BLaER1 (cell line): ENCODE data around the gene JMJD6.
A peak's percentile ranks its signal among the peaks of the same experiment; 100 is the strongest.
"Not testable (repeated sequence)": the region's sequence is repeated elsewhere in the genome, so short reads cannot be mapped to it uniquely, and the experiment has no call there.

Source experiments
- H3K27ac ChIP-seq: shearing (Covaris generic); formaldehyde crosslinking; 2 replicates; pipeline ENCODE4 v1.8.1; 2022
- H3K27me3 ChIP-seq: shearing (Covaris generic); formaldehyde crosslinking; 2 replicates; pipeline ENCODE4 v1.8.1; 2022
- H3K36me3 ChIP-seq: shearing (Covaris generic); formaldehyde crosslinking; 2 replicates; pipeline ENCODE4 v1.8.1; 2022
- H3K4me1 ChIP-seq: shearing (Covaris generic); formaldehyde crosslinking; 2 replicates; pipeline ENCODE4 v1.8.1; 2022
- H3K4me2 ChIP-seq: shearing (Covaris generic); formaldehyde crosslinking; 2 replicates; pipeline ENCODE4 v1.8.1; 2022
- H3K4me3 ChIP-seq: shearing (Covaris generic); formaldehyde crosslinking; 2 replicates; pipeline ENCODE4 v1.8.1; 2022
- H3K9ac ChIP-seq: shearing (Covaris generic); formaldehyde crosslinking; 2 replicates; pipeline ENCODE4 v1.8.1; 2022
- H3K9me3 ChIP-seq: shearing (Covaris generic); formaldehyde crosslinking; 2 replicates; pipeline ENCODE4 v1.8.1; 2022
- H4K20me1 ChIP-seq: shearing (Covaris generic); formaldehyde crosslinking; 2 replicates; pipeline ENCODE4 v1.8.1; 2022
- Cebpa-rat ChIP-seq: shearing (Covaris generic); IDR thresholded peaks from 2 replicates; pipeline ENCODE4 v1.8.1; 2022

Gene JMJD6

DNA sequence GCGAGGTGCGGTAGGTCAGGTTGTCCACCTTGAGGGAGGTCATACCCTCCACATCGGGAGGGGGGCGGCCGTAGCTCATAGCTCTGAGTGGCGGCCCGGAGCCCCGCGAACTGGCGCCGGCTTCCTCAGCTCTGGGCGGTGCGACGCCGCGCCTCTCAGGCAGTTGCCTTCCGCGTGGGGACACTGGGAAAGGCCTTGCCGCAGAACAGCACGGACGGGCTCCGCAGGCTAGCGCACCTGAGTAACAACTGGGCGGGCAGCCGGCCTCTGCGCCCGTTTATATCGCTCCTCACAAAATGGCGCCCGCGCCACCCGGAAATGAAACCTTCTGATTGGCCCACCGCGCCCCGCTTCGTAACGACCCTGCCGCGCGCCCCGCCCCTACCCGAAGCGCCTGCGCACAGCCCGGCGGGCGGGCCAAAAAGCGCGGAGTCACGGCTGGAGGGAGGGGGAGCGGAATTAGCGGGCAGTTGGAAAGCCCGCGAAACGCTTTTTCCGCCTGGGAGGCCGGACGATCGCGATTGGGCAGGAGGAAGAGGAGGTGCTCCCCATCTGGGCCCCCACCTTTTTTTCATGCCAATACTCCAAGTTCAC is 10.8 kb upstream of the JMJD6 start, which contains the start of gene SRSF2:
SRSF2 (minus strand) TSS at position 250 of the 594 bp plus-strand sequence; CDS start at position 79, 171 bp downstream.
- H3K27ac ChIP-seq, result peak within 1 kb of the TSS; percentile 98
- no peaks in the 10 kb centered on the region for H3K27me3 ChIP-seq
- peaks cover 47% of the 10 kb centered on the region for H4K20me1 ChIP-seq
- peak within 1 kb of the TSS; percentile 93 for H3K4me2 ChIP-seq
- H3K9ac ChIP-seq, result peak within 1 kb of the TSS; percentile 98
- H3K4me1 ChIP-seq, result peaks cover 45% of the 10 kb centered on the region
- peaks cover 52% of the 10 kb centered on the region for H3K36me3 ChIP-seq
- no peak for TF ChIP-seq Cebpa-rat
- no peaks in the 10 kb centered on the region for H3K9me3 ChIP-seq
- H3K4me3 ChIP-seq, result peak within 1 kb of the TSS; percentile 89

DNA sequence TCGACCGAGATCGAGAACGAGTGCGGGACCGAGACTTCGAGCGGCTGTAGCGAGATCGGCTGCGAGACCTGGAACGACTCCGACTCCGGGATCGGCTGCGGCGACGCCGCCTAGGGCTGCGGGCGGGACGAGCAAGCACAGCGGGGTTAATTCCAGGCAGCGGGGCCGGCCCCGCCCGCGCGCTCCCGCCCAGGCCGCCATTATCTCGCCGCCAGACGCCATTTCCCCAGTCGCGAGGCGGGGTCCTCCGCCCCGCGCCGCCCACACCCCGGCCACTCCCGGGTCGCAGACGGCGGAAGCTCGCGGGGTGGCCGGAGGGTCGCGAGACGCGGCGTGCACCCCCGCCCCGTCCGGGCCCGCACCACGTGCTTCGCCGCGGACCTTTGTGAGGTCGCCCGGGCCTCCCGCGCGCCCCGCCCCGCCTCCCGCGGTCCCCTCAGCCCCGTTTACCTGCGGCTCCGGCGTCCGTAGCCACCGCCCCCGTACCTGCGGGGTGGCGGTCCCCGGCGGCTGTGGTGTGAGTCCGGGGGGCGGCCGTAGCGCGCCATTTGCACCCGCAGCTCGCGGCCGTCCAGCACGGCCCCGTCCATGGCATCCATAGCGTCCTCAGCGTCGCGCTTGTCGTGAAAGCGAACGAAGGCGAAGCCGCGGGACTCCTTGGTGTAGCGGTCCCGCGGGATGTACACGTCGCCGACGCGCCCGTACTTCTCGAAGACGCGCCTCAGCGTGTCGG is 10.1 kb upstream of the JMJD6 start:
- no peak for TF ChIP-seq Cebpa-rat
- Histone ChIP-seq H3K4me3 (peak overlapping the region; percentile 89), H3K9me3 (no peaks in the 10 kb centered on the region), H4K20me1 (peaks cover 54% of the 10 kb centered on the region), H3K4me1 (peaks cover 51% of the 10 kb centered on the region), H3K9ac (peak overlapping the region; percentile 98), H3K27ac (peak overlapping the region; percentile 98), H3K27me3 (no peaks in the 10 kb centered on the region), H3K36me3 (peaks cover 52% of the 10 kb centered on the region), H3K4me2 (peak overlapping the region; percentile 90)

GRCh38 chr17:76735586-76736348 is 9.4 kb upstream of the JMJD6 start:
- Histone ChIP-seq H3K4me2 (peak overlapping the region; percentile 90), H3K9me3 (no peaks in the 10 kb centered on the region), H4K20me1 (peaks cover 60% of the 10 kb centered on the region), H3K4me1 (peaks cover 59% of the 10 kb centered on the region), H3K27ac (peak overlapping the region; percentile 98), H3K9ac (peak overlapping the region; percentile 98), H3K4me3 (peak overlapping the region; percentile 89), H3K36me3 (peaks cover 55% of the 10 kb centered on the region), H3K27me3 (no peaks in the 10 kb centered on the region)
- no peak for TF ChIP-seq Cebpa-rat

- TF ChIP-seq Cebpa-rat, result no peak
- Histone ChIP-seq H4K20me1 (peaks cover 60% of the 10 kb centered on the region), H3K9me3 (no peaks in the 10 kb centered on the region), H3K4me3 (peak overlapping the region; percentile 89), H3K4me2 (peak overlapping the region; percentile 90), H3K4me1 (peaks cover 59% of the 10 kb centered on the region), H3K27ac (peak overlapping the region; percentile 98), H3K36me3 (peaks cover 61% of the 10 kb centered on the region), H3K27me3 (no peaks in the 10 kb centered on the region), H3K9ac (peak overlapping the region; percentile 98)
These were observed 8.6 kb upstream of the JMJD6 start for GRCh38 chr17:76735006-76735405.

- TF ChIP-seq Cebpa-rat, result no peak
- peaks cover 69% of the 10 kb centered on the region for H3K36me3 ChIP-seq
- H3K27me3 ChIP-seq, result no peaks in the 10 kb centered on the region
- H3K4me3 ChIP-seq, result peak overlapping the region; percentile 89
- H4K20me1 ChIP-seq, result peaks cover 65% of the 10 kb centered on the region
- H3K4me1 ChIP-seq, result peaks cover 59% of the 10 kb centered on the region
- H3K9me3 ChIP-seq, result no peaks in the 10 kb centered on the region
- H3K27ac ChIP-seq, result peak overlapping the region; percentile 98
- H3K4me2 ChIP-seq, result peak overlapping the region; percentile 90
- H3K9ac ChIP-seq, result peak overlapping the region; percentile 98
These were observed 7.9 kb upstream of the JMJD6 start for GRCh38 chr17:76734080-76734840.

GRCh38 chr17:76733618-76733957 is 7.2 kb upstream of the JMJD6 start:
- peak overlapping the region; percentile 90 for H3K4me2 ChIP-seq
- no peaks in the 10 kb centered on the region for H3K9me3 ChIP-seq
- H3K27ac ChIP-seq, result peak overlapping the region; percentile 98; the same call in 1 of the 2 replicates
- H3K36me3 ChIP-seq, result peaks cover 70% of the 10 kb centered on the region
- H3K9ac ChIP-seq, result peak overlapping the region; percentile 98; the same call in 1 of the 2 replicates
- H3K4me1 ChIP-seq, result peaks cover 59% of the 10 kb centered on the region
- no peaks in the 10 kb centered on the region for H3K27me3 ChIP-seq
- TF ChIP-seq Cebpa-rat, result no peak
- peak overlapping the region; percentile 89 for H3K4me3 ChIP-seq
- H4K20me1 ChIP-seq, result peaks cover 67% of the 10 kb centered on the region

GRCh38 chr17:76732734-76733617 is 6.6 kb upstream of the JMJD6 start:
- H3K9ac ChIP-seq, result peak overlapping the region; percentile 98; the same call in 1 of the 2 replicates
- no peaks in the 10 kb centered on the region for H3K27me3 ChIP-seq
- no peak for TF ChIP-seq Cebpa-rat

DNA sequence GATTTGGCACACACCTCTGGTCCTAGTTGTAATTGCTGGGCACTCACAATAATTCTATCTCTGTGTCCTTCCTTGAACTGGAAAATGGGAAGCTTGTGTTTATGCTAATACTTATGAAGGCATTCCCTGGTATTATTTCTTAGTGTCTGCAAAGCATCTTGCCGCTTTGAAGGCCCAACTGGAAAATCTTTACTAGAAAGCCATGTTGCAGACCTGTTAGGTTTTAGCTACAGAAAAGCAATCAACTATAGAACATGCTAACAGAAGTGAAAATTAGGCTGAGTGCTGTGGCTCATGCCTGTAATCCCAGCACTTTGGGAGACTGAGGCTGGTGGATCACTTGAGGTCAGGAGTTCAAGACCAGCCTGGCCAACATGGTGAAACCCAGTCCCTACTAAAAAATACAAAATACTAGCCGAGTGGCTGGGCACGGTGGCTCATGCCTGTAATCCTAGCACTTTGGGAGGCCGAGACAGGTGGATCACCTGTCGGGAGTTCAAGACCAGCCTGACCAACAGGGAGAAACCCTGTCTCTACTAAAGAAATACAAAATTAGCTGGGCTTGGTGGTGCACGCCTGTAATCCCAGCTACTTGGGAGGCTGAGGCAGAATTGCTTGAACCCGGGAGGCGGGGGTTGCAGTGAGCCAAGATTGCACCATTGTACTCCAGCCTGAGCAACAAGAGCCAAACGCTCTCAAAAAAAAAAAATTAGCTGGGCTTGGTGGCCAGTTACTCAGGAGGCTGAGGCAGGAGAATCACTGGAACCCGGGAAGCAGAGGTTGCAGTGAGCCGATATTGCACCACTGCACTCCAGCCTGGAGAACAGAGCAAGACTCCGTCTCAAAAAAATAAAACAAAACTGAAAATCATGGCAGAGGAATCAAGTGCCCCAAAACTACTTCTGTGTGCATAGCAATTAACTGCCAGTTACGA is 5.7 kb upstream of the JMJD6 start:
- Histone ChIP-seq H3K27ac (peak overlapping the region; percentile 1; the same call in 1 of the 2 replicates), H3K4me2 (peak overlapping the region; percentile 90), H3K4me3 (peak overlapping the region; percentile 19; the same call in 1 of the 2 replicates), H3K4me1 (peaks cover 64% of the 10 kb centered on the region), H3K9ac (peak overlapping the region; percentile 25; the same call in 1 of the 2 replicates), H3K36me3 (peaks cover 70% of the 10 kb centered on the region), H4K20me1 (peaks cover 67% of the 10 kb centered on the region)
- not testable (repeated sequence) for H3K27me3 ChIP-seq, H3K9me3 ChIP-seq

More at GRCh38 chr17:76732734-76733617, 6.6 kb upstream of the JMJD6 start:
- peak overlapping the region; percentile 89 for H3K4me3 ChIP-seq
- H3K9me3 ChIP-seq, result no peaks in the 10 kb centered on the region
- peaks cover 70% of the 10 kb centered on the region for H3K36me3 ChIP-seq
- peaks cover 63% of the 10 kb centered on the region for H3K4me1 ChIP-seq
- no peak overlapping the region for H3K27ac ChIP-seq
- H4K20me1 ChIP-seq, result peaks cover 67% of the 10 kb centered on the region
- H3K4me2 ChIP-seq, result peak overlapping the region; percentile 90
